GM18909 (cell line): ENCODE measurements around the gene WDR91.

Source experiments
- ATAC-seq: cut with Tn5 transposase; IDR thresholded peaks from one replicate; pipeline ENCODE4 v1.9.1; 2021; ENCODE audit warnings: mild to moderate bottlenecking; ENCODE audit not compliant: unreplicated experiment, poor library complexity

WDR91 gene

DNA sequence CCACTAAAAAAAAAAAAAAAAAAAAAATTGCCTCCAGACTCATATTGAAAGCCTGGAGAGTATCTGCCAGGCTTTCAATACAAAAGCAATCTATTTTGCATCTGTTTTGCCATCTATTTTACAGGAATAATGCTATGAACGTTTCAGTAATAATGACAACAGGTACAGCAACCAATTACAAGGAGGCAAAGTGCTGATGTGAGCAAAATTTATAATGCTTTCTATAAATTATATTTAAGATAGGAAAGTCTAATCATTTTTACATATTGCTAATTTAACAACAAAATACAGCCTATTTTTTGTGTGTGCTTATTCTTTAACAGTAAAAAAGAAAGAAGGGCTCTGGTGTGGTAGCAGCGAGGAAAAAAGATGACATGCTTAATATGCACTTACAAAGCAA, 10.0 kb downstream of the WDR91 start:
- no peak for ATAC-seq

DNA sequence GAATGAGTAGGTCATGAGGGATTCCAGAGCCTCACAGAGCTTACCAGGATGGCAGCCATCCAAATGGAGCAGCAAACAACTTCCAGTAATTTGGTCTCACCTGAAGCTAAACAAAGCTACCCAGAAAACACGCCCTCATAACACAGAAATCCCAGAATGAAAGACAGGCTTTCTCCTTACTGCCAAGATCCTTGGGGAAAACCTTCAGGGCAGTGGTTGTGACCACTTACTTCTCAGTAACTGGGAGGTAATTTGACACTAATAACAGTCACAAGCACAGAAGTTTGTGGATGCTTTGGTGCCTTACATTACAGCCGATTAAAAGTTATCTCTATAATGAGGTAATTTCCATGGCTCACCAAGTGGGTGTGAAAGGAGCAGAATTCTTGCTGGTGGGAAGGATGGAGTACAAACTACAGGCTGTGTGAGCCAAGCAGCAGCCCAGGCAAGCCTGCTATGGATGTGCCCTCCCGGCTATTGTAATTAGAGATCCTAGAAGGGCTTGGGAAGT, 10.4 kb downstream of the WDR91 start:
- ATAC-seq = no peak

DNA sequence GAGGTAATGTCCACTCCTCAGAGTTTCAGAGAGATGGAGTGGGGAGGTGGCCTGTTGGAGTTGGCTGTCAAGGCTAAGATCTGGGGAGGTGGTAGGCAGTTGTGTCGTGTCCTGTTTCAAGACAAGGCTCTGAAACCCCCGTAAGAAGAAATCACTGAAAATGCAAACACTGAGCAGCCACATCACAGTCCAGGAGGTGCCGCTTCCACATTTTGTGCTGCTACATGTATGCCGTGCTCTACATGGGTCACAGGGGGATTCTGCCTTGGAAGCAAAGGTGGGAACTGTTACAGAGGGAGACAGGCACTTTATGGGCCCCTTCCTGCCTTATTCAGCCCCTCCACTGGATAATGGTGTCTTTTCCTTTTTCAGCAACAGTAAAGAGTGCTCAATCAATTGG, 11.9 kb downstream of the WDR91 start:
- ATAC-seq = no peak

DNA sequence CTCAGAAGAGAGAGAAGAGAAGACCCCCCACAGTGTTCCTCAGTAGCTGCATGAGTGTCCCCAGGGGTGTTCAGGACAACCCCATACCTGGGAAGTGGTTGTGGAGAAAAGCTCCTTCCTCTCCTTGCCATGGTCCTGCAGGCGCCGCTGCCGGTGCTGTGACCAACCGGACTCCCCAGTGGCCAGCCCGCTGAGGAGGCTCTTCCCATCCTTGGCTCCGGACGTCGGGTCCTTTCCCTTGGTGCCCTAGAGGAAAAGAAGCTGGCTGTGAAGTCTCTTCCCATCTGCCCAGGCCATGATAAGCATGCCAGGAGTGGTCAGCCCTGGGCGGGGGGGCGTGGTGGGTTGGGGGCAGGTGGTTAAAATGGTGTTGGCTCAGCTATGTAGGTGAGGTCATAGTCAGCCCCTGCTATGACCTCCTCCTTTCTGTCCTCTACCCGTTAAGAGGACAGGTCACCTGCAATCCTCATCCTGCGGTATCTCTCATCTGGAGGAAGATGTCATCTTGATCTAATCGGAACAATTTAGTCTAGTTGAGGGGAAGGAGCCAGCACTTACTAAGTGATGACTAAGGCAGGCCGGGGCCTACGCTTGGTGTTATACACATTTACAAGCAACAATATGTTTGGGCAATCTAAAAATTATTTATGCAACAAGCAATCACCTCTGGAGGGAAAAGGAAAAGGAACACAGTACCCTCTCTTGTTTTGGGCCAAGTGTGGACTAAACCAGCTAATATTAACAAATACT, 13.2 kb downstream of the WDR91 start:
- no peak for ATAC-seq

DNA sequence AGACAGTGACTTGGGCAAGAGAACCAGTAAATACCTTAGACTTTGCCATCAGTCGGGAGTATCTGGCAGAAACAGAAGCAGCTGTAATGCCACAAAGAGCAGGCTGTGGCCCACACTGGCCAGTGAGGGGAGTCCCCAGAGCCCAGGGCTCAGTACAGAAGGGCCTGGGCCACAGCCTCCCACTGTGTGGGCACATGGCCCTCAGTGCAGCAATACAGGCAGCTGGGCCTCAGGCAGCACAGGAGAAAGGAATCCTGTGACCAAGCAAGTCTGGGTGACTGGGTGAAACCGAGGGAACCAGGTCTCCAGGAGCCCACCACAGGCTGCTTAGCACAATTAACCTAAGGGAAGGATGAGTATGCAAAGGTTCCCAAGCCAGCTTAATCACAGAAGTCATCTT, 14.0 kb downstream of the WDR91 start:
- ATAC-seq = no peak

DNA sequence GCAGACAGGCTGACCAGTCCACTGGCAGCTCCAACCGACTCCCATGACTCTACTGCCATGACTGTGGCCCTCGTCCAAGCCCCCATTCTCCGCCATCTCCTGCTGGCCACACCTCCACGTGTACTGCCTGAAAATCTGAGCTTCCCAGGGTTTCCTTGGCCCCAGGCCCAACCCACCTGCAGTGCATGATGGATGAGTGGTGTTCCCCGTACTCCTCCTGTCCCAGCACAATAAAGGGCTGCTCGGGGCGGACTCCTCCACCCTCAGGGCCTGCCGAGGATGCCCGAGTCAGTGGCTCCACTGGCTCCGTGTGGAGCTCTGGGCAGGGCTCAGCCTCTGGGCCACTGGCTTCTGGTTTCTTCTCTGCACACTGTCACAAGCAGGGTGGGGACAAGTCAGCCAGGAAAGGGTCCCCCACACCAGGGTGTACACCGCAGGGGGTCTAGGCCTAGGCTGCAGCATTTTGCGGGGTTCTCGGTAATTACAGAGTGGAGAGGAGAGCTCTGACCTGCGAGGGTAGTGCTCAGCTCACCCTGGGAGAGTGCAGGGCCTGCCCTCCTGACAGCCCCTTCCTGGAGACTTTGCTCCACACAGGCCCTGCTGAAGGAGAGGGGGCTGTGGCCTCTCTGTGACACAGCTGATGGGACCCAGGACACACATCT, 15.2 kb downstream of the WDR91 start:
- ATAC-seq = no peak

DNA sequence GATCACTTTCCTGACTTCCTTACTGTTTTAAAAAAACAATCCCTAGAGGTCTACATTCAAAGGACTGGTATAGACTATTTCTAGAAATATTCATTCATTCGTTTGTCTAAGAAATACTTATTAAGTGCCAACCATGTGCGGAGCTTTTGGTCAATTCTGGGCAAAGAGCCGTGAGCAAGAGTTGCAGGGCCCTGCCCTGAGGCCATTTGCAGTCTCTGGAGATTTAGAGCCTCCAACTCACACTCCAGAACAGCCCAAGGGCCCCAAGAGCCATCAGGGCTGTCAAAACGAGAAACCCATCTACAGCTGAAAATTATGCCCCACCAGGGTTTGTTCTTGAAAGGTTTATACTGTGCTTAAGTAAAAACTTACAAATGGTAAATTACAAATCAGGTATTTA, 16.2 kb downstream of the WDR91 start:
- no peak for ATAC-seq

DNA sequence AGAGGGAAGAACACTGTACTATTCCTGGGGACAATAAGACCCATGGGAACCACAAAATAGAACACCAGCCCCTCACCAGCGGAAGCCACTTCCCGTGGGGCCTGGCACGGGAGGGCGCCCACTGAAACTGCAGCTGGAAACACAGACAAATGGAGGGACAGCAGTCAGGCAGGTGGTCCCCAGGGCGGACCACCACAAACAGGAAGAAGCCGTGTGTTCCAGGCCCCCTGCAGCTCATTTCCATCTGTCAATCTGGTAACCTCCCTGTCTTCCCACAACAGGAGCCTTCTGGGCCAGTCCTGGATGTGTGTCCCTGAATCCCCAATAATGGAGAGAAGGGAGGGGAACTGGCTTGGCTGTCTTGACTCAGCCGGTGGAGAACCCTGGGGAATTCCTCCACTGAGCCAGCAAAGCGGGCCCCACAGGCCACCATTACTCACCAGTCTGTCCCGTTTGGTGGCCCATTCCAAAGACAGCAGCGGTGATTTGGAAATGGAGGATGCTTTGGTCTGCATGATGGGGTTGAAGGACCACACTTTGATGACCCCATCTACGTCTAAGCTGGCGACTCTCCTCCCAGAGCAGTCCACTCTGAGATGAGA, 16.7 kb downstream of the WDR91 start:
- ATAC-seq = no peak

DNA sequence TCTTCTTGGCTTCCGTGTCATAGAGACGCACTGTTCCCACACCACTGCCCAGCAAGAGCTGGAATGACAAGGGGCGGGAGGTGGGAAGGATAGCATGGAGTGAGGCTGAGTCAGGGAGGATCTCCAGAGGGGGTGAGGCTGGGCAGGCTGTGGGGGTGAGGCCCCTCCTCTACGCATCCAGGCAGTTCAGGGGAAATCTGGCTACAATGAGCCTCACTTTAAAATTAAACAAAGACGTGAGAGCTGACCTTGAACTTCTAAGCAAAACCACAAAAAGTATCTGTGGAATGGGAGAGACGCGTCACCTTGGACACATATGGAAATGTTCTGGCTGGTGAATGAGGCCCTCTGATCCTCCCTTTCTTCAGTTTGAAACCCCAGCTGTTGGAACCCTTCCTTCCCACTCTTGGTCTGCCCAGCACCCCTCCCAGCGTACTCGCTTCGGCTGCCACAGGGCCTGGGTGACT, 17.7 kb downstream of the WDR91 start:
- ATAC-seq = no peak

DNA sequence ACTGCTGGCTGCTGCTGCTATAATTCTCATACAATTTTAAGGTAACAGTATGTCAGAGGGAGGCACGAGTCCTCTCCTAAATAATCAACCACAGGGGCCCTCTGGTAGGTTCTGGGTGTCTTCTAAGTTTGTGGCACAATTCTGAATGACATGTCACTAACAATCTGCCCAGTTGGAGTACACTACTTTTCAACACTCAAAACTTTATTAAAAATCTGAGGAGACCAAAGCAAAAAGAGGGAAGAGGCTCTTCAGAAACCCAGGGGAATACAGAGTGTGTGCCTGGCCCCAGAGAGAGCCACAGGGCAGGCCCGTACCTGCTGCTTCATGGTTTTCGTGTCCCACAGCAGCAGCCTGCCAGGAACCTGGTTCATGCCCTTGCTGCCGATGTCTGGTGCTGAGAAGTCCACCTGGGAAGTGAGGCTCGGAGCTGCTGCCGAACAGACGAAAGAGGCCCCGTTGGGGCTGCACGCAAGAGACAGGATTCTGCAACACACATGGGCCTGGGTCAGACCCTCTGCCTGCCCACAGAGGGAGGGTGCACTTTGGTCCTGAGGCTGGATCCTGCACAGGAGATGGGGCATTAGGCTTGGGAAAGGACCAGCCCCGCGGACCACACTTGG, 18.3 kb downstream of the WDR91 start:
- ATAC-seq = no peak

DNA sequence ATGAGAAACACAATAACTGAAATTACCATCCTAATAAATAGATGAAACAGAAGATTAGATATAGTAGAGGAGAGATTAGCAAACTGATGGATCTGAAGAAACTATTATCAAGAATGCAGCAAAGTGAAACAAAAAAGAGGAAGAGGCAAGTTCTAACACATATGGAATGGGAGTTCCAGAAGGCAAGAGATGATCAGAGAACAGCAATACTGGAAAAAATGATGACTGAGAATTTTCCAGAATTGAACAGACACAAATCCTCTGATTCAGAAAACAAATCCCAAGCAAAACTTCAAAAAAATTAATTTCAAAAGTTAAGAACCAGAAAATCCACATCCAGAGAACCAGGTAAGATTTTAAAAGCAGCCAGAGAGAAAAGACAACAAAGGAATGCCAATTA, 20.6 kb downstream of the WDR91 start:
- ATAC-seq = no peak

DNA sequence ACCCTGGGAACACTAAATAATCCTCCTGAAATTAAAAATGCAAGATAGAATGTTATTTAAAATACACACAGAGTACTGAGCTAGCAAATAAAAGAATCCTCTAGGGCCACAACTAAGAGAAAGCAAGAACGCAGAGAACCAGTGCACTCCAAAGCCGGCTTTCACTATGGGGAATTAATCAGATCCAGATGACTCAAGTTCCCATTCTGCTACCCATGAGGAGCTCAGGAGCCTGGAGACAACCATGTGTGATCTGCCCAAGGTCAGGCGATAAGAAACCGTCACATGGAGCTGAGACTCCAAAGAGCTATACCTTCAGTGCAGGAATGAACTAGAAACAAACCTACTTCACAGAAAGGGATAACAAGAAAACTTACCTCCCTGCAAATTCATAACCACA, 21.4 kb downstream of the WDR91 start:
- no peak for ATAC-seq

DNA sequence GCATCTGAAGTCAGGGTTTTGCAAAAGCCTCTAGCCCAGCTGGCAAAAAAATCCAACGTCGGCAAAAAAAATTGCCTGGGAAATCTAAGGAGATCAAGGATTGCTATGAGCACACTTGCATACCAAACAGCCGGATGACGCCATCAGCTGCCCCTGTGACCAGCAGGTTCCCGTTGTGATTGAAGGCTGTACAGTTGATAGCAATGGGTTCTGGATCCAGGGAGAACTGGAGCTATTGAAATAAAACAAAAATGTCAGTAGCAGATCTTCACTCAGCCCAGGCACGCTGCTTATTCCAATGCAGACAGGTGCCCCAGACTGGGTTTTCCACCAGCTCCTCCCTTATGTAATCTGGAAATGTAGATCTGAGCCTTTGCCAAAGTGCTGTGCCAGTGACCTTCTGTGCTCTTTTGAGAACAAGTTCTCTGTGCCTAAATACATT, 22.1 kb downstream of the WDR91 start:
- no peak for ATAC-seq

DNA sequence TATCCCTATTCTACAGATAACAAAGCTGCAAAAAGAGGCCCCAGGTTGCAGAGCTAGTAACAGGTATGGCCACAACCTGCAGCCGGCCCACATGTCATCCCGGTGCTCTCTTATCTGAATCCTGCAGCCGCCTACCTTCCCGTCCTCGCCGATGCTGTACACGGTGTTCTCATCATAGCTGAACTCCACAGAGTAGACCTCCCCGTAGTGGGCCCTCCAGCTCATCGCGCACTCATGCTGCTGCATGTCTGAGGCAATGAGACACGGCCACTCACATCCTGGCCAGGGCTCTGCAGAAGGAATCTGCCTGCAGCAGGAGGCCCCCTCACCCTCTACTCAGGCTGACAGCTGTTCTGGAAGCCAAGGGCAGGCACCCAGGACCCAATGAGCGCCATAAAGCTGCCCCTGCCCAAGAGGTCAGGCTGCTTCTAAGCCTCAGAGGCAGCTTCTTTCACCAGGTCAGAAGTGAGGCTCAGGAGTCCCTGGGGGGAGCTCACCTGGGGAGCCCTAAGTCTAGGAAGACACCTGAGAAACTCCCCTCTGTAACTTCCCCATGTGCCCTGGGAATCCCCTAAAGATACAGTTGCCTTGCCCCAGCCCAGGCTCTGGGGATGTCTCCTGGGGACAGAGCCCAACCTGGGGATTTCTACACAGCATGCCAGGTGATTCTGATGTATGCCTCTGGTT, 22.9 kb downstream of the WDR91 start:
- ATAC-seq = peak; percentile 40

DNA sequence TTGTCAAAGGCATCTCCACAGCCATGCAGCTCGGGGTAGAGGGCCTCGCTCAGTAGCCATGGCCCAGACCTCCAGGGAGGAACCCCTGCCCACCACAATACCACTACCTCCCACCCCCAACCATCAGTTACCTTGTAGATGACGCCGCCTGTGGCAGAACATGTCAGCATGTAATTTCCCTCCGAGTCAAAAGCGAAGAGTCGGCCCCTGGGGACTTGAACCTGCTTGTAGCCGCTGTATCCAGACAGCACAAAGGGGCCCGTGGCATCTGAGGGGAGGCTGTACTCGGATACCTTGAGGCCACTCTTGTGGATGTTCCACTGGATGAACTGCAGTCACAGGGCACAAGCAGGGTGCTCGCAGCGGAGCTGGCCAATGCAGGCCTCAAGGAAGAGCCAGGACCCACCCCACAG, 24.5 kb downstream of the WDR91 start:
- ATAC-seq = peak; percentile 57

DNA sequence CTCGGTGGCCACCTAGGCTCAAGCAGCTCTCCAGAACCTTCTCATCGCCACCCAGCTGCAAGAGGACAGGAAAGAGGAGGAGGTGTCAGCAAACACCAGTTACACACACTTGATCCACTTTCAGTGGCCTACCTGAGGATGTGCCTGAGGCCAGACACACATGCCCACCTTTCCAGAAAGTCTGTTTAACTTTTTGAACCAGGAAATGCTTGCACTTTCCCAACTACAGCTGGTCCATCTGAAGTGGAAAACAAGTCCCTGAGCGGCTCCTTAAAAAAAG, 25.1 kb downstream of the WDR91 start:
- no peak for ATAC-seq

DNA sequence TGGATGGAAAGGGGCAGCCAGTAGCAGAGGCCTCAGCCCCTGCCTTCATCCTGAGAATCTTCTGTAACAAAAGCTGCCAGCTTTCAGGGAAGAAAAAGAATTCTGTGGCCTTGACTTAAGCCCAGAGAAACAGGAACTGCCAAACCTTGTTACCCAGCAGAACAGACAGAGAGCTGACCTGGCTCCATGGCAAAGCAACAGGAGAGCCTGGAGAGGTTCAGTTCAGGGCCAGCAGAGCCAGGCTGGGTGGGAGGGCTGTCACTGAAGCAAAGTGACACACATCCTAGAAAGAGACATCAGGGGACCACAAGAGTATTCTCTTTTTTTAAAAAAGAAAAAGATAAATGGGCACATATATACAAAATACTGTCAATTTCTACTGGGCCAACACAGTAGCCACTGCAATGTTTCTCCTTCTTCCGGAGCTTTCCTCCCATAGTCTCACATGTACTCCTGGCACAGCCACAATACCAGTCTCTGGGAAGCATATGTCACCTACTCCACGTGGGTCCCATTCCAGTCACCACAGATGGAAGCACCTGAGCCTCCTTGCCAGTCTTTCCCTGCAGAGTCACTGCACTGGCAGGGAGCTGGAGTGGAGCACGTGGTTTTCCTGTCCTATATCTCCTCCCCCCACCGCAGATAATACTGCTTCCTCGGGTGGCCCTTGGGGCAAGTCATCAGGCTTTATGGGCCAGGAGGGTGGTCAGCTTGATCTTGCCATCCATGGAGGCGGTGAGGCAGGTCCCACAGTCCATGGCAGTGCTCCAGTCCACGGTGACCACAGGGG, 25.7 kb downstream of the WDR91 start:
- no peak for ATAC-seq

DNA sequence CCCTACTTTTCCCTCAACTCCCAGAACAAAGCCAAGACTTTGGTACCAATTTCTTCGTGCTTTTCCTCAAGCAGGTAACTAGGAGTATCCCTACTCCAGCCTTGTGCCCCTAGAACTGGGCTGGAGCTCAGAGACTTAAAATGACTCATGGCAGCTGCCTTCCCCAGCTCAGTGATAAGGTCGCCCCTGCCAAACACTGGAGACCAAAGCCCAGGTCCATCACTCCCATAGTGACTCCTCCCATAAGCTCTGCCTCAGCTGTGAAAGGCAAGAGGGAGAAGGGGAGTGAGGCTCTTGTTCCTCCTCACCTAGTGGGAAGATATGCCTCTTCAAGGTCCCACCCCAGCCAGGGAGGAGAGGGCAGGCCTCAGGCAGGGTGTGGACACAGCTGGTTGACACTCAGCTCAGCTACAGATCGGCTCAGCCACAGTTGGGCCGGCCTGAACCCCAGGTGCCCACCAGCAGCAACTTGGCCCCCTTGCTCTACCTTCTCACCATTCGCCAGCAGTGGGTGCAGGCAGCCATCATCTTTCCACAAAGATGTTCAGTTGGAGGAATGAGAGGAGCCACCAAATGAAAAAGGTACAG, 27.0 kb downstream of the WDR91 start:
- no peak for ATAC-seq

DNA sequence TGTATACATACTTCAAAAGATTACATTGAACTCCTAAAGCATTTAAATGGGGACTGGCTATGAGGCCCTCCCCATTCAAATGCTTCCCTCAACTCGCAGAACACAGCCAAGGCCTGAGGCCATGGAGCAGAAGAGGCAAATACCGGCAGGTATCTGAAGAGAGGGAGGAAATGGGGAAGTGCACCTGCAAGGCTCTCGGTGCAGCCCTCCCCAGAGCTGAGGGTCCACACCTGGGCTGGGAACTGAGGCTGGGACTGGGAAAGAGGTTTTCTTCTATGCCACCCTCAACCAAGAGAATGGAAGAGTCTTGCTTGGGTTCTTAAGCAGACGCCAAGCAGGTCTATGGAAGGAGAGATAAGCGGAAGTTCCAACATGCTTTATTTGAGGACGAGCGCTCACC, 27.8 kb downstream of the WDR91 start:
- no peak for ATAC-seq
